ENCODE results near the gene EDC4.
A peak's percentile ranks its signal among the peaks of the same experiment; 100 is the strongest.
"Not testable (repeated sequence)": the region's sequence is repeated elsewhere in the genome, so short reads cannot be mapped to it uniquely, and the experiment has no call there.

EDC4 gene

GRCh38 chr16:67897231-67897630 lies 24.4 kb downstream of the EDC4 start:
- peaks cover 6% of the 10 kb centered on the region; the same call in 1 of the 2 replicates for H3K4me1 ChIP-seq (ENCODE audit: insufficient read depth, low read length)
- H3K9me3 ChIP-seq (ENCODE audit: insufficient read depth, low read depth, low read length), result no peaks in the 10 kb centered on the region
- H3K4me3 ChIP-seq (ENCODE audit: low read length), result no peak overlapping the region
- no peak overlapping the region for H3K27ac ChIP-seq (ENCODE audit: low read length)
- H3K36me3 ChIP-seq (ENCODE audit: insufficient read depth, low read depth, low read length), result no peaks in the 10 kb centered on the region
- no peak overlapping the region for H3K9ac ChIP-seq (ENCODE audit: low read depth, low read length)
- H3K27me3 ChIP-seq (ENCODE audit: insufficient read depth, low read length), result no peaks in the 10 kb centered on the region

- H3K27ac ChIP-seq (ENCODE audit: low read length), result no peak overlapping the region
- H3K9ac ChIP-seq (ENCODE audit: low read depth, low read length), result no peak overlapping the region
- H3K36me3 ChIP-seq (ENCODE audit: insufficient read depth, low read depth, low read length), result peaks cover 9% of the 10 kb centered on the region
- H3K9me3 ChIP-seq (ENCODE audit: insufficient read depth, low read depth, low read length), result no peaks in the 10 kb centered on the region
- H3K4me3 ChIP-seq (ENCODE audit: low read length), result no peak overlapping the region
- H3K27me3 ChIP-seq (ENCODE audit: insufficient read depth, low read length), result no peaks in the 10 kb centered on the region
- no peaks in the 10 kb centered on the region for H3K4me1 ChIP-seq (ENCODE audit: insufficient read depth, low read length)
Measured at GRCh38 chr16:67901734-67902133, 28.9 kb downstream of the EDC4 start.

- H3K4me3 ChIP-seq (ENCODE audit: low read length), result no peak overlapping the region
- peaks cover 9% of the 10 kb centered on the region for H3K36me3 ChIP-seq (ENCODE audit: insufficient read depth, low read depth, low read length)
- no peaks in the 10 kb centered on the region for H3K4me1 ChIP-seq (ENCODE audit: insufficient read depth, low read length)
- H3K27ac ChIP-seq (ENCODE audit: low read length), result no peak overlapping the region
- no peak overlapping the region for H3K9ac ChIP-seq (ENCODE audit: low read depth, low read length)
- no peaks in the 10 kb centered on the region for H3K9me3 ChIP-seq (ENCODE audit: insufficient read depth, low read depth, low read length)
- H3K27me3 ChIP-seq (ENCODE audit: insufficient read depth, low read length), result no peaks in the 10 kb centered on the region
Measured at GRCh38 chr16:67902831-67903230, 30.0 kb downstream of the EDC4 start.

GRCh38 chr16:67907397-67908180 lies 34.7 kb downstream of the EDC4 start:
- Histone ChIP-seq H3K36me3 (ENCODE audit: insufficient read depth, low read depth, low read length) (peaks cover 31% of the 10 kb centered on the region), H3K27me3 (ENCODE audit: insufficient read depth, low read length) (no peaks in the 10 kb centered on the region), H3K9ac (ENCODE audit: low read depth, low read length) (no peak overlapping the region), H3K27ac (ENCODE audit: low read length) (no peak overlapping the region), H3K4me1 (ENCODE audit: insufficient read depth, low read length) (no peaks in the 10 kb centered on the region), H3K9me3 (ENCODE audit: insufficient read depth, low read depth, low read length) (no peaks in the 10 kb centered on the region), H3K4me3 (ENCODE audit: low read length) (no peak overlapping the region)

GRCh38 chr16:67909056-67909742 lies 36.3 kb downstream of the EDC4 start:
- no peaks in the 10 kb centered on the region for H3K4me1 ChIP-seq (ENCODE audit: insufficient read depth, low read length)
- H3K4me3 ChIP-seq (ENCODE audit: low read length), result no peak overlapping the region
- no peaks in the 10 kb centered on the region for H3K9me3 ChIP-seq (ENCODE audit: insufficient read depth, low read depth, low read length)
- no peak overlapping the region for H3K27ac ChIP-seq (ENCODE audit: low read length)
- no peak overlapping the region for H3K9ac ChIP-seq (ENCODE audit: low read depth, low read length)
- H3K27me3 ChIP-seq (ENCODE audit: insufficient read depth, low read length), result no peaks in the 10 kb centered on the region
- H3K36me3 ChIP-seq (ENCODE audit: insufficient read depth, low read depth, low read length), result peaks cover 22% of the 10 kb centered on the region

- Histone ChIP-seq H3K9me3 (ENCODE audit: insufficient read depth, low read depth, low read length) (no peaks in the 10 kb centered on the region), H3K4me3 (ENCODE audit: low read length) (no peak overlapping the region), H3K36me3 (ENCODE audit: insufficient read depth, low read depth, low read length) (peaks cover 22% of the 10 kb centered on the region), H3K27me3 (ENCODE audit: insufficient read depth, low read length) (no peaks in the 10 kb centered on the region), H3K27ac (ENCODE audit: low read length) (no peak overlapping the region), H3K4me1 (ENCODE audit: insufficient read depth, low read length) (peaks cover 5% of the 10 kb centered on the region), H3K9ac (ENCODE audit: low read depth, low read length) (no peak overlapping the region)
Measured at GRCh38 chr16:67910158-67910557, 37.3 kb downstream of the EDC4 start.

GRCh38 chr16:67914758-67915495 lies 42.1 kb downstream of the EDC4 start:
- no peak overlapping the region for H3K27ac ChIP-seq (ENCODE audit: low read length)
- H3K9me3 ChIP-seq (ENCODE audit: insufficient read depth, low read depth, low read length), result no peaks in the 10 kb centered on the region
- no peak overlapping the region for H3K4me3 ChIP-seq (ENCODE audit: low read length)
- peaks cover 13% of the 10 kb centered on the region for H3K4me1 ChIP-seq (ENCODE audit: insufficient read depth, low read length)
- H3K9ac ChIP-seq (ENCODE audit: low read depth, low read length), result peak overlapping the region; percentile 48; the same call in 1 of the 2 replicates
- H3K27me3 ChIP-seq (ENCODE audit: insufficient read depth, low read length), result no peaks in the 10 kb centered on the region
- peaks cover 15% of the 10 kb centered on the region for H3K36me3 ChIP-seq (ENCODE audit: insufficient read depth, low read depth, low read length)

GRCh38 chr16:67915496-67915769 lies 42.6 kb downstream of the EDC4 start:
- H3K27me3 ChIP-seq (ENCODE audit: insufficient read depth, low read length); H3K4me3 ChIP-seq (ENCODE audit: low read length); H3K9ac ChIP-seq (ENCODE audit: low read depth, low read length); H3K27ac ChIP-seq (ENCODE audit: low read length); H3K9me3 ChIP-seq (ENCODE audit: insufficient read depth, low read depth, low read length): not testable (repeated sequence)
- peaks cover 13% of the 10 kb centered on the region for H3K4me1 ChIP-seq (ENCODE audit: insufficient read depth, low read length)
- peaks cover 12% of the 10 kb centered on the region; the same call in 1 of the 2 replicates for H3K36me3 ChIP-seq (ENCODE audit: insufficient read depth, low read depth, low read length)

- no peaks in the 10 kb centered on the region for H3K9me3 ChIP-seq (ENCODE audit: insufficient read depth, low read depth, low read length)
- H3K9ac ChIP-seq (ENCODE audit: low read depth, low read length), result no peak overlapping the region
- no peaks in the 10 kb centered on the region for H3K27me3 ChIP-seq (ENCODE audit: insufficient read depth, low read length)
- peaks cover 13% of the 10 kb centered on the region for H3K4me1 ChIP-seq (ENCODE audit: insufficient read depth, low read length)
- peaks cover 9% of the 10 kb centered on the region; the same call in 1 of the 2 replicates for H3K36me3 ChIP-seq (ENCODE audit: insufficient read depth, low read depth, low read length)
- no peak overlapping the region for H3K4me3 ChIP-seq (ENCODE audit: low read length)
- no peak overlapping the region for H3K27ac ChIP-seq (ENCODE audit: low read length)
Measured at GRCh38 chr16:67915831-67916723, 43.2 kb downstream of the EDC4 start.

- Histone ChIP-seq H3K27me3 (ENCODE audit: insufficient read depth, low read length) (no peaks in the 10 kb centered on the region), H3K9ac (ENCODE audit: low read depth, low read length) (no peak overlapping the region), H3K9me3 (ENCODE audit: insufficient read depth, low read depth, low read length) (no peaks in the 10 kb centered on the region), H3K4me3 (ENCODE audit: low read length) (no peak overlapping the region), H3K36me3 (ENCODE audit: insufficient read depth, low read depth, low read length) (peaks cover 6% of the 10 kb centered on the region; the same call in 1 of the 2 replicates), H3K27ac (ENCODE audit: low read length) (no peak overlapping the region), H3K4me1 (ENCODE audit: insufficient read depth, low read length) (peaks cover 13% of the 10 kb centered on the region)
Measured at GRCh38 chr16:67917140-67917851, 44.4 kb downstream of the EDC4 start.

GRCh38 chr16:67917852-67918236 lies 45.0 kb downstream of the EDC4 start:
- H3K9me3 ChIP-seq (ENCODE audit: insufficient read depth, low read depth, low read length), result no peaks in the 10 kb centered on the region
- H3K4me1 ChIP-seq (ENCODE audit: insufficient read depth, low read length), result peaks cover 13% of the 10 kb centered on the region
- no peak overlapping the region for H3K27ac ChIP-seq (ENCODE audit: low read length)
- H3K9ac ChIP-seq (ENCODE audit: low read depth, low read length), result no peak overlapping the region
- peaks cover 6% of the 10 kb centered on the region; the same call in 1 of the 2 replicates for H3K36me3 ChIP-seq (ENCODE audit: insufficient read depth, low read depth, low read length)
- no peaks in the 10 kb centered on the region for H3K27me3 ChIP-seq (ENCODE audit: insufficient read depth, low read length)
- H3K4me3 ChIP-seq (ENCODE audit: low read length), result no peak overlapping the region
